ENCODE results near the gene CCDC50. TPM values are rescaled to one million over a fixed set of nuclear protein-coding genes. Genes with fewer than 3 reads are reported as not detected.

The CCDC50 gene
- total RNA-seq, 4 donors from 2014 or later, result 93.3 to 182 (median 125) TPM

GRCh38 chr3:191428177-191428576, 99.0 kb downstream of the CCDC50 start:
- no peak for ATAC-seq (ENCODE audit: low FRiP score)
- no peak for TF ChIP-seq CTCF (IDR thresholded peaks at IDR 0.05)
- DNase-seq (ENCODE audit: low spot score), result no peak

- ATAC-seq (ENCODE audit: low FRiP score) (no peak), DNase-seq (ENCODE audit: low spot score) (no peak)
- TF ChIP-seq CTCF (IDR thresholded peaks at IDR 0.05), result no peak
Measured at GRCh38 chr3:191430103-191430502, 100.9 kb downstream of the CCDC50 start.

GRCh38 chr3:191431160-191431822, 102.1 kb downstream of the CCDC50 start:
- ATAC-seq (ENCODE audit: low FRiP score) (no peak), DNase-seq (ENCODE audit: low spot score) (no peak)
- TF ChIP-seq CTCF (IDR thresholded peaks at IDR 0.05), result no peak

- no peak for TF ChIP-seq CTCF (IDR thresholded peaks at IDR 0.05)
- ATAC-seq (ENCODE audit: low FRiP score), result no peak
- DNase-seq (ENCODE audit: low spot score), result no peak
Measured at GRCh38 chr3:191432162-191432561, 103.0 kb downstream of the CCDC50 start.

GRCh38 chr3:191434024-191434423, 104.8 kb downstream of the CCDC50 start:
- ATAC-seq (ENCODE audit: low FRiP score) (no peak), DNase-seq (ENCODE audit: low spot score) (no peak)
- TF ChIP-seq CTCF (IDR thresholded peaks at IDR 0.05), result no peak

- no peak for ATAC-seq (ENCODE audit: low FRiP score)
- TF ChIP-seq CTCF (IDR thresholded peaks at IDR 0.05), result no peak
- no peak for DNase-seq (ENCODE audit: low spot score)
Measured at GRCh38 chr3:191435981-191436380, 106.8 kb downstream of the CCDC50 start.

GRCh38 chr3:191438150-191438814, 109.1 kb downstream of the CCDC50 start:
- TF ChIP-seq CTCF (IDR thresholded peaks at IDR 0.05), result no peak
- DNase-seq (ENCODE audit: low spot score) (no peak), ATAC-seq (ENCODE audit: low FRiP score) (no peak)
